IMR-90 (cell line): ENCODE data around the gene VAC14. TPM values are rescaled to one million over a fixed set of nuclear protein-coding genes. Genes with fewer than 3 reads are reported as not detected.

ENCODE experiments used
- ATAC-seq: fragments of 200-7000 bp; cut with Tn5 transposase; 2 replicates; pipeline ENCODE4 v1.9.1; 2020; ENCODE audit warnings: low read depth, mild to moderate bottlenecking, moderate library complexity
- BruUV-seq: library from RNA; stranded (reverse); fragments of 400-500 nt; replicated peaks from 2 replicates; lab custom pipeline; 2021; lab: Mats Ljungman, UMichigan
- CTCF ChIA-PET: fragments of 300-600 bp; formaldehyde crosslinking; extraction: SDS; loops from one replicate; lab custom pipeline; 2021; ENCODE audit warnings: antibody characterized with exemption; lab: Yijun Ruan, JAX
- POLR2A ChIA-PET: fragments of 300-600 bp; sonication (Branson Sonifier 250); formaldehyde crosslinking; loops from one replicate; lab custom pipeline; 2022; ENCODE audit warnings: antibody characterized with exemption; ENCODE audit not compliant: unreplicated experiment; lab: Charles Lee
- DNase-seq: peaks from one replicate; pipeline ENCODE4 v3.0.0; 2013
- H2AFZ ChIP-seq: replicated peaks from 2 replicates; pipeline ENCODE3; 2013; ENCODE audit warnings: low read length, mild to moderate bottlenecking; ENCODE audit not compliant: poor library complexity
- H2AK5ac ChIP-seq: 2 replicates; pipeline ENCODE4 v1.6.1; 2013; ENCODE audit warnings: low read depth, low read length, inconsistent platforms
- H2AK9ac ChIP-seq: replicated peaks from 2 replicates; pipeline ENCODE3; 2013; ENCODE audit warnings: mild to moderate bottlenecking, low read depth, low read length, moderate library complexity; ENCODE audit not compliant: poor library complexity
- H2BK120ac ChIP-seq: 2 replicates; pipeline ENCODE4 v1.6.1; 2013; ENCODE audit warnings: low read depth, low read length, inconsistent platforms
- H2BK15ac ChIP-seq: 3 replicates; pipeline ENCODE4 v1.6.1; 2013; ENCODE audit warnings: low read depth, low read length, inconsistent platforms
- H2BK20ac ChIP-seq: 2 replicates; pipeline ENCODE4 v1.6.1; 2013; ENCODE audit warnings: low read depth, mild to moderate bottlenecking, inconsistent platforms, low read length, moderate library complexity
- H2BK5ac ChIP-seq: 2 replicates; pipeline ENCODE4 v1.6.1; 2013; ENCODE audit warnings: mild to moderate bottlenecking, low read depth, low read length, inconsistent platforms; ENCODE audit not compliant: poor library complexity, severe bottlenecking
- H3K14ac ChIP-seq: replicated peaks from 2 replicates; pipeline ENCODE4 v1.6.1; 2013; ENCODE audit warnings: low read depth, low read length, inconsistent platforms
- H3K18ac ChIP-seq: 2 replicates; pipeline ENCODE4 v1.6.1; 2013; ENCODE audit warnings: low read depth, low read length, control low read depth
- H3K23ac ChIP-seq: 2 replicates; pipeline ENCODE4 v1.6.1; 2013; ENCODE audit warnings: low read depth, low read length, inconsistent platforms
- H3K27ac ChIP-seq: 2 replicates; pipeline ENCODE4 v1.5.1; 2013; ENCODE audit warnings: mild to moderate bottlenecking, control low read depth, low read length; ENCODE audit not compliant: insufficient read depth
- H3K27me3 ChIP-seq: 2 replicates; pipeline ENCODE4 v1.6.1; 2013; ENCODE audit warnings: low read length; ENCODE audit not compliant: control insufficient read depth, insufficient read depth
- H3K36me3 ChIP-seq: 2 replicates; pipeline ENCODE4 v1.6.1; 2013; ENCODE audit warnings: low read length, mixed read lengths; ENCODE audit not compliant: control insufficient read depth, insufficient read depth
- H3K4ac ChIP-seq: 2 replicates; pipeline ENCODE4 v1.6.1; 2013; ENCODE audit warnings: low read depth, low read length, inconsistent platforms
- H3K4me1 ChIP-seq: 2 replicates; pipeline ENCODE4 v1.6.1; 2013; ENCODE audit warnings: low read length, mixed read lengths; ENCODE audit not compliant: control insufficient read depth, insufficient read depth
- H3K4me2 ChIP-seq: 2 replicates; pipeline ENCODE4 v1.6.1; 2013; ENCODE audit warnings: low read depth, mild to moderate bottlenecking, control low read depth, low read length, moderate library complexity
- H3K4me3 ChIP-seq: 2 replicates; pipeline ENCODE4 v1.5.1; 2013; ENCODE audit warnings: low read depth, mild to moderate bottlenecking, control low read depth, low read length, moderate library complexity; ENCODE audit not compliant: insufficient read depth
- H3K56ac ChIP-seq: 2 replicates; pipeline ENCODE4 v1.6.1; 2013; ENCODE audit warnings: low read length, inconsistent platforms; ENCODE audit not compliant: insufficient read depth; ENCODE audit errors: extremely low read depth
- H3K79me1 ChIP-seq, 2 experiments: 2 replicates each; pipeline ENCODE4 v1.6.1; 2013; ENCODE audit warnings: low read length in 2 of 2, inconsistent platforms in 1 of 2, low read depth in 1 of 2
- H3K9ac ChIP-seq: 2 replicates; pipeline ENCODE4 v1.6.1; 2013; ENCODE audit warnings: low read depth, low read length, control low read depth
- H3K9me1 ChIP-seq: 2 replicates; pipeline ENCODE4 v1.6.1; 2013; ENCODE audit warnings: low read length, inconsistent platforms; ENCODE audit not compliant: insufficient read depth
- H3K9me3 ChIP-seq: 2 replicates; pipeline ENCODE4 v1.6.1; 2013; ENCODE audit warnings: low read length; ENCODE audit not compliant: control insufficient read depth, insufficient read depth
- H4K20me1 ChIP-seq: 2 replicates; pipeline ENCODE4 v1.6.1; 2013; ENCODE audit warnings: low read length, inconsistent platforms; ENCODE audit not compliant: insufficient read depth
- H4K5ac ChIP-seq: 2 replicates; pipeline ENCODE4 v1.6.1; 2013; ENCODE audit warnings: mild to moderate bottlenecking, low read depth, low read length, control low read depth
- H4K8ac ChIP-seq, 2 experiments: 2 replicates each; pipeline ENCODE4 v1.6.1; 2013; ENCODE audit warnings: low read depth in 2 of 2, low read length in 2 of 2, control low read depth in 1 of 2, inconsistent platforms in 1 of 2
- H4K91ac ChIP-seq: 2 replicates; pipeline ENCODE4 v1.6.1; 2013; ENCODE audit warnings: low read depth, low read length, inconsistent platforms; ENCODE audit not compliant: insufficient read depth
- BHLHE40 ChIP-seq: fragments of 150-350 bp; IDR thresholded peaks from 2 replicates; pipeline ENCODE4 v1.6.1; 2016; ENCODE audit warnings: mild to moderate bottlenecking, low read depth, low read length
- CEBPB ChIP-seq: IDR thresholded peaks from 2 replicates; pipeline ENCODE4 v1.6.1; 2012; ENCODE audit warnings: low read depth, low read length, improper control_type of control experiment
- CHD1 ChIP-seq: IDR thresholded peaks from 2 replicates; pipeline ENCODE4 v1.6.1; 2012; ENCODE audit warnings: low read depth, low read length, improper control_type of control experiment
- CTCF ChIP-seq: conservative IDR thresholded peaks from 2 replicates; pipeline ENCODE4 v1.5.1; 2012; ENCODE audit warnings: mild to moderate bottlenecking, low read depth, low read length, improper control_type of control experiment
- ELK1 ChIP-seq: fragments of 150-350 bp; IDR thresholded peaks from 2 replicates; pipeline ENCODE4 v1.6.1; 2016; ENCODE audit warnings: low read depth, mild to moderate bottlenecking, low read length, moderate library complexity, borderline replicate concordance
- FOS ChIP-seq: fragments of 150-350 bp; IDR thresholded peaks from 2 replicates; pipeline ENCODE4 v1.6.1; 2016; ENCODE audit warnings: low read depth, low read length
- MAFK ChIP-seq: IDR thresholded peaks from 2 replicates; pipeline ENCODE4 v1.6.1; 2012; ENCODE audit warnings: low read depth, low read length, improper control_type of control experiment
- MAZ ChIP-seq: IDR thresholded peaks from 2 replicates; pipeline ENCODE4 v1.6.1; 2012; ENCODE audit warnings: low read depth, mild to moderate bottlenecking, low read length, improper control_type of control experiment, moderate library complexity, borderline replicate concordance
- MXI1 ChIP-seq: IDR thresholded peaks from 2 replicates; pipeline ENCODE4 v1.6.1; 2012; ENCODE audit warnings: low read depth, mild to moderate bottlenecking, low read length, moderate library complexity, borderline replicate concordance
- NFE2L2 ChIP-seq: fragments of 150-350 bp; IDR thresholded peaks from 2 replicates; pipeline ENCODE4 v1.6.1; 2016; ENCODE audit warnings: low read depth, mild to moderate bottlenecking, low read length
- POLR2A ChIP-seq: IDR thresholded peaks from 2 replicates; pipeline ENCODE4 v1.6.1; 2012; ENCODE audit warnings: mild to moderate bottlenecking, low read depth, low read length
- RAD21 ChIP-seq: IDR thresholded peaks from 2 replicates; pipeline ENCODE4 v1.6.1; 2012; ENCODE audit warnings: low read length, improper control_type of control experiment
- RCOR1 ChIP-seq: IDR thresholded peaks from 2 replicates; pipeline ENCODE4 v1.6.1; 2012; ENCODE audit warnings: mild to moderate bottlenecking, low read length, improper control_type of control experiment; ENCODE audit not compliant: insufficient replicate concordance
- RFX5 ChIP-seq: IDR thresholded peaks from 2 replicates; pipeline ENCODE4 v1.8.0; 2012; ENCODE audit warnings: low read depth, mild to moderate bottlenecking, low read length, moderate library complexity
- SMC3 ChIP-seq: fragments of 150-350 bp; IDR thresholded peaks from 2 replicates; pipeline ENCODE4 v1.6.1; 2016; ENCODE audit warnings: low read depth, mild to moderate bottlenecking, antibody characterized with exemption, low read length, moderate library complexity
- USF2 ChIP-seq: fragments of 150-350 bp; IDR thresholded peaks from 2 replicates; pipeline ENCODE4 v1.6.1; 2017; ENCODE audit warnings: mild to moderate bottlenecking, antibody characterized with exemption, low read length, low read depth
- WGBS, 2 experiments: methylation state at CpG; one replicate each; pipeline versions ENCODE4 v1.1.5 to v1.1.7; 2013; ENCODE audit warnings: missing lambda C conversion rate in 2 of 2; ENCODE audit not compliant: insufficient read length in 1 of 2; ENCODE audit errors: extremely low coverage in 2 of 2; 5-methylcytosine and 5-hydroxymethylcytosine counted together
- dilution Hi-C: fragments of 300-500 bp; cut with HindIII; formaldehyde crosslinking; loops from one replicate; pipeline ENCODE4 v1.14.3; 2018; ENCODE audit warnings: low sequenced_read_pairs; ENCODE audit not compliant: unreplicated experiment
- in situ Hi-C: fragments of 300-500 bp; cut with MboI; formaldehyde crosslinking; loops from 3 replicates; pipeline ENCODE4 v1.14.3; 2019; ENCODE audit warnings: low sequenced_read_pairs, inconsistent platforms, mixed read lengths
- intact Hi-C: fragments of 100-400 bp; cut with micrococcal nuclease; formaldehyde crosslinking; loops from 2 replicates; pipeline ENCODE4 v1.10.0; 2022
- polyA plus RNA-seq, 3 experiments: library from polyadenylated mRNA; depleted of rRNA; stranded (reverse); fragments of >200 nt; gene quantifications; 2 replicates each; pipeline ENCODE4 v1.2.3, GENCODE V29; 2012; ENCODE audit warnings: low replicate concordance in 1 of 3
- total RNA-seq: library from RNA; depleted of rRNA; stranded (reverse); fragments of >200 nt; gene quantifications from 2 replicates; pipeline ENCODE4 v1.2.3, GENCODE V29; 2012

VAC14 gene
- total and polyA plus RNA-seq, 2 of the 4 experiments (the other 2 are of a cell fraction), result 21.1 to 40.2 TPM

GRCh38 chr16:70782237-70782636, 18.7 kb downstream of the VAC14 start:
- ATAC-seq, result no peak
- peaks cover 2% of the 10 kb centered on the region; the same call in 1 of the 2 replicates for H3K9me3 ChIP-seq
- in situ Hi-C loops, result loop anchor here (10.0 to 25.0 kb wide), 3 partner anchors 505 to 705 kb away; partner anchors contain the start of genes CALB2, CMTR2 and ZNF19

More at GRCh38 chr16:70782237-70782636, 18.7 kb downstream of the VAC14 start:
- no peak overlapping the region for H3K9ac ChIP-seq
- no peak overlapping the region for H2BK15ac ChIP-seq
- H4K91ac ChIP-seq, result no peak overlapping the region
- 100% methylated on average over 1 of the region's 3 CpGs; no CpG with 5 or more reads in 1 of the 2 experiments for WGBS, 2 experiments
- TF ChIP-seq CEBPB, result no peak
- TF ChIP-seq CHD1, result no peak
- no peak for TF ChIP-seq USF2
- TF ChIP-seq RAD21, result no peak
- no peak for TF ChIP-seq MXI1
- TF ChIP-seq NFE2L2, result no peak
- TF ChIP-seq RCOR1, result no peak
- no peak for TF ChIP-seq RFX5
- TF ChIP-seq ELK1, result no peak
- TF ChIP-seq FOS, result no peak
- TF ChIP-seq POLR2A, result no peak
- no peak for TF ChIP-seq SMC3
- no peak for TF ChIP-seq MAFK
- TF ChIP-seq CTCF, result no peak
- TF ChIP-seq BHLHE40, result no peak
- TF ChIP-seq MAZ, result no peak
- DNase-seq, result no peak
- no peak overlapping the region for H3K56ac ChIP-seq
- peaks cover 9% of the 10 kb centered on the region; the same call in 1 of the 2 replicates for H4K20me1 ChIP-seq
- H3K27me3 ChIP-seq, result no peaks in the 10 kb centered on the region
- peaks cover 65% of the 10 kb centered on the region for H3K36me3 ChIP-seq
- CTCF ChIA-PET, result no interaction called here
- no peak overlapping the region for H2AFZ ChIP-seq
- no peak overlapping the region for H4K8ac ChIP-seq
- H3K27ac ChIP-seq, result no peak overlapping the region
- H2AK5ac ChIP-seq, result no peak overlapping the region
- no peak overlapping the region for H3K18ac ChIP-seq
- H3K23ac ChIP-seq, result no peak overlapping the region
- POLR2A ChIA-PET, result no interaction called here
- no peak overlapping the region for H3K4me2 ChIP-seq
- peaks cover 9% of the 10 kb centered on the region for H3K9me1 ChIP-seq
- intact Hi-C loops (no loop called here), dilution Hi-C loops (no loop called here)
- no peak overlapping the region for H4K5ac ChIP-seq
- H2BK20ac ChIP-seq, result no peak overlapping the region
- H2AK9ac ChIP-seq, result peak overlapping the region; percentile 15
- BruUV-seq, result no TSS peak
- no peak overlapping the region for H3K14ac ChIP-seq
- H2BK120ac ChIP-seq, result no peak overlapping the region
- no peak overlapping the region for H3K4me3 ChIP-seq
- H3K4me1 ChIP-seq, result peaks cover 3% of the 10 kb centered on the region; the same call in 1 of the 2 replicates
- no peak overlapping the region for H2BK5ac ChIP-seq
- H3K4ac ChIP-seq, result no peak overlapping the region
- peaks cover 11 to 21% of the 10 kb centered on the region in 2 experiments; a peak in 3 of 4 replicates for H3K79me1 ChIP-seq
